OCI-LY7 (cell line): ENCODE results near the gene SIGMAR1. TPM values are rescaled to one million over a fixed set of nuclear protein-coding genes. Genes with fewer than 3 reads are reported as not detected.

Experiments used
- BruUV-seq: library from RNA; stranded (reverse); fragments of 400-500 nt; replicated peaks from 2 replicates; lab custom pipeline; 2021; lab: Mats Ljungman, UMichigan
- CTCF ChIA-PET: fragments of 300-600 bp; sonication (Branson Sonifier 250); formaldehyde crosslinking; loops from one replicate; lab custom pipeline; 2022; ENCODE audit warnings: antibody characterized with exemption; ENCODE audit not compliant: unreplicated experiment; lab: Charles Lee
- POLR2A ChIA-PET: fragments of 300-600 bp; sonication (Branson Sonifier 250); formaldehyde crosslinking; loops from one replicate; lab custom pipeline; 2022; ENCODE audit warnings: antibody characterized with exemption; lab: Charles Lee
- DNase-seq: peaks from one replicate; pipeline ENCODE4 v3.0.0-alpha.2; 2015; ENCODE audit warnings: low spot score
- H2AFZ ChIP-seq: fragments of 200-600 bp; sonication (generic), shearing (Covaris generic); 2 replicates; pipeline ENCODE4 v1.6.1; 2014; ENCODE audit warnings: mild to moderate bottlenecking, antibody characterized with exemption, low read length, moderate library complexity
- H3K27ac ChIP-seq: fragments of 200-600 bp; sonication (generic); 2 replicates; pipeline ENCODE4 v1.5.1; 2014; ENCODE audit warnings: mixed run types, low read depth, mild to moderate bottlenecking, moderate library complexity, low read length, inconsistent platforms; ENCODE audit not compliant: poor library complexity, severe bottlenecking
- H3K36me3 ChIP-seq: fragments of 200-600 bp; sonication (generic); 2 replicates; pipeline ENCODE4 v1.6.1; 2014; ENCODE audit warnings: mild to moderate bottlenecking, antibody characterized with exemption, low read length, moderate library complexity, mixed read lengths; ENCODE audit not compliant: insufficient read depth
- H3K4me1 ChIP-seq: fragments of 200-600 bp; sonication (generic); 2 replicates; pipeline ENCODE4 v1.5.1; 2014; ENCODE audit warnings: mild to moderate bottlenecking, low read length; ENCODE audit not compliant: insufficient read depth, poor library complexity, severe bottlenecking
- H3K4me2 ChIP-seq: fragments of 200-600 bp; sonication (generic); 2 replicates; pipeline ENCODE4 v1.6.1; 2014; ENCODE audit warnings: mild to moderate bottlenecking, low read length
- H3K4me3 ChIP-seq: fragments of 200-600 bp; sonication (generic); 2 replicates; pipeline ENCODE4 v1.5.1; 2014; ENCODE audit warnings: mild to moderate bottlenecking, low read depth, low read length; ENCODE audit not compliant: poor library complexity, severe bottlenecking
- H3K79me2 ChIP-seq: fragments of 200-600 bp; sonication (generic); 2 replicates; pipeline ENCODE4 v1.6.1; 2016; ENCODE audit warnings: low read depth, mild to moderate bottlenecking, low read length, moderate library complexity, mixed read lengths; ENCODE audit not compliant: insufficient read depth
- H3K9me2 ChIP-seq: fragments of 200-600 bp; sonication (generic); 2 replicates; pipeline ENCODE4 v1.6.1; 2016; ENCODE audit warnings: mild to moderate bottlenecking, low read length, mixed read lengths; ENCODE audit not compliant: insufficient read depth
- H3K9me3 ChIP-seq: fragments of 200-600 bp; sonication (generic); 2 replicates; pipeline ENCODE4 v1.6.1; 2014; ENCODE audit warnings: mild to moderate bottlenecking, mixed run types, low read length, mixed read lengths
- H4K20me1 ChIP-seq: fragments of 200-600 bp; sonication (generic); 2 replicates; pipeline ENCODE4 v1.6.1; 2014; ENCODE audit warnings: mild to moderate bottlenecking, antibody characterized with exemption, low read length, moderate library complexity, mixed read lengths; ENCODE audit not compliant: insufficient read depth
- EZH2phosphoT487 ChIP-seq: fragments of 200-600 bp; sonication (generic); IDR thresholded peaks from 2 replicates; pipeline ENCODE4 v1.6.1; 2018; ENCODE audit warnings: low read depth, borderline replicate concordance, mild to moderate bottlenecking, mixed run types, antibody characterized with exemption, low read length, moderate library complexity, mixed read lengths
- intact Hi-C: fragments of 100-400 bp; cut with micrococcal nuclease; formaldehyde crosslinking; loops from one replicate; pipeline ENCODE4 v1.10.0; 2022; ENCODE audit not compliant: unreplicated experiment
- total RNA-seq, 2 experiments: library from RNA; depleted of rRNA in 1 of 2; stranded (reverse); fragments of >200 nt in 1 of 2; shearing (Covaris generic) in 1 of 2; gene quantifications; 2 replicates each; pipeline ENCODE4 v1.2.3, GENCODE V29; 2014 to 2022
- TF ChIP-seq, protein P1 (sequence below): fragments of 200-600 bp; sonication (generic); conservative IDR thresholded peaks from 2 replicates; pipeline ENCODE4 v1.5.1; 2014; ENCODE audit warnings: mild to moderate bottlenecking, antibody characterized with exemption, low read length, moderate library complexity, mixed read lengths

The SIGMAR1 gene
- total RNA-seq, 2 experiments from 2014 or later, result 103 to 110 TPM

DNA sequence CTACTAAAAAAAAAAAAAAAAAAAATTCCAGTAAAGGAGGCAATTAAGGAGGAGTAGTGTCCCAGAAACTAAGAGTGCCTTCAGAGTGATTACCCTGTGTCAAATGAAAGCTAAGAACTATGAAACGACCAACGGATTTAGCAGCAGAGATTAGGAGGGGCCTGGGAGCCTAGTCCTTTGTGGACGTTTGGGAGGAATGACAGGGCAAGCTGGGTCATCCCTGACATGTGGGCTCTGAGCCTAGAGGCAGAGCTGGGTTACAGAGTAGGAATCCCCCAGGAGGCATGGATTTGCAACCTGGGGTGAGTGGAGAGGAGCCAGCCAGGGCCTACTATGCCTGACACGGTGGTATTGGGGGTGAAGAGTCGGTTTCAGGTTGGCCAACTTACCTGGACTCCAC is 4.4 kb downstream of the SIGMAR1 start:
- no peaks in the 10 kb centered on the region for H3K9me3 ChIP-seq
- ChIA-PET CTCF (interaction anchor here (1.3 to 1.5 kb wide), 4 partner anchors 13 to 22 kb away, joined by 4 to 9 read pairs (median 6); partner anchors contain the start of genes DCTN3, GALT and RPP25L), POLR2A (interaction anchor here (7.3 kb wide), 1 partner anchor 13 kb away, joined by 43 read pairs; the partner anchor contains the start of gene DCTN3)
- TF ChIP-seq, protein P1, sequence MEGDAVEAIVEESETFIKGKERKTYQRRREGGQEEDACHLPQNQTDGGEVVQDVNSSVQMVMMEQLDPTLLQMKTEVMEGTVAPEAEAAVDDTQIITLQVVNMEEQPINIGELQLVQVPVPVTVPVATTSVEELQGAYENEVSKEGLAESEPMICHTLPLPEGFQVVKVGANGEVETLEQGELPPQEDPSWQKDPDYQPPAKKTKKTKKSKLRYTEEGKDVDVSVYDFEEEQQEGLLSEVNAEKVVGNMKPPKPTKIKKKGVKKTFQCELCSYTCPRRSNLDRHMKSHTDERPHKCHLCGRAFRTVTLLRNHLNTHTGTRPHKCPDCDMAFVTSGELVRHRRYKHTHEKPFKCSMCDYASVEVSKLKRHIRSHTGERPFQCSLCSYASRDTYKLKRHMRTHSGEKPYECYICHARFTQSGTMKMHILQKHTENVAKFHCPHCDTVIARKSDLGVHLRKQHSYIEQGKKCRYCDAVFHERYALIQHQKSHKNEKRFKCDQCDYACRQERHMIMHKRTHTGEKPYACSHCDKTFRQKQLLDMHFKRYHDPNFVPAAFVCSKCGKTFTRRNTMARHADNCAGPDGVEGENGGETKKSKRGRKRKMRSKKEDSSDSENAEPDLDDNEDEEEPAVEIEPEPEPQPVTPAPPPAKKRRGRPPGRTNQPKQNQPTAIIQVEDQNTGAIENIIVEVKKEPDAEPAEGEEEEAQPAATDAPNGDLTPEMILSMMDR, result no peak
- no peak for TF ChIP-seq EZH2phosphoT487
- 0 out of 2 replicates have a peak, but pooled peaks cover 5% of the 10 kb centered on the region for H4K20me1 ChIP-seq
- intact Hi-C loops, result no loop called here
- peaks cover 21% of the 10 kb centered on the region; the same call in 1 of the 2 replicates for H3K36me3 ChIP-seq
- no peak for DNase-seq
- H2AFZ ChIP-seq, result no peak overlapping the region
- no peak overlapping the region for H3K27ac ChIP-seq
- BruUV-seq, result no TSS peak
- H3K4me2 ChIP-seq, result no peak overlapping the region
- no peaks in the 10 kb centered on the region for H3K9me2 ChIP-seq
- no peak overlapping the region for H3K4me3 ChIP-seq
- H3K79me2 ChIP-seq, result peaks cover 20% of the 10 kb centered on the region
- H3K4me1 ChIP-seq, result peaks cover 18% of the 10 kb centered on the region

DNA sequence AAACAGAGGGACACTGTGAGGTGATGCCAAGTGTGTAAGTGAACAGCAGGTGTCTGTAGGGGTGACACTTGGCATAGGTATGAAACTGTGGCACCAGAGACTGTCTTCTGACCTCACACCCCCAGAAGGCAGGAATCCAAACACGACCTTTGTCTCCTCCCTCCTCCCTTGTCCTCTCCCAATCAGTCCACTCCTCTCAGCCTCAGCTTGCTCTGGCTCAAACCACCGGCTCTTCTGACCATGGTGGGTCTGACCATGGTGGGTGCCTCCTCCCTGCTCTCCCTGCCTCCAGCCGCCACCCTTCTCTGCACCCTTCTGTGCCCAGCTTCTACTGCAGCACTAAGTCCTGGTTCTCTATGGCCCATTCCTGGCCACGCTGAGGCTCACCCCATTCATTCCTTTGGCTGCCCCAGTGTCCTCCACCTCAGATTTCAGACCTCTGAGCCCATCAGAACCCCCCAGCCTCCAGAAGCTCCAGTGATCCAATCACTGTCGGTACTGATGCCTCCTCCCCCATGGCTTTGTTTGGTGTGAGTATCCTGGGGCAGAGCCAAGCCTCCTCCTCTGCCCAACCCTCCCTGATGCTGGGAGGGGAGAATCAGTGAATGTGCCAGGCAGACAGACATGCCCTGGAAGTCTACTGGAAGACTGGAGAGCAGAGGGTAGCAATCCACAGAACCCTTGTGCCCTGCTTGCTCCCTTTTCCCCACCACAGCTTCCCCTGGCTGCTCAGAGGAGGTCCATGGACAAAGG is 7.0 kb downstream of the SIGMAR1 start:
- H3K79me2 ChIP-seq, result peaks cover 3% of the 10 kb centered on the region; the same call in 1 of the 2 replicates
- 0 out of 2 replicates have a peak, but pooled peaks cover 5% of the 10 kb centered on the region for H4K20me1 ChIP-seq
- peaks cover 17% of the 10 kb centered on the region; the same call in 1 of the 2 replicates for H3K36me3 ChIP-seq
- H3K4me1 ChIP-seq, result peaks cover 8% of the 10 kb centered on the region
- H3K27ac ChIP-seq, result no peak overlapping the region
- H2AFZ ChIP-seq, result no peak overlapping the region
- intact Hi-C loops, result no loop called here
- BruUV-seq, result no TSS peak
- no peaks in the 10 kb centered on the region for H3K9me3 ChIP-seq
- no peak for DNase-seq
- TF ChIP-seq, protein P1, result no peak
- TF ChIP-seq EZH2phosphoT487, result no peak
- CTCF ChIA-PET, result no interaction called here
- no peak overlapping the region for H3K4me3 ChIP-seq
- H3K9me2 ChIP-seq, result no peaks in the 10 kb centered on the region
- no peak overlapping the region for H3K4me2 ChIP-seq
- POLR2A ChIA-PET, result interaction anchor here (0.9 kb wide), 1 partner anchor 17 kb away, joined by 3 read pairs; no protein-coding TSS in a partner anchor

DNA sequence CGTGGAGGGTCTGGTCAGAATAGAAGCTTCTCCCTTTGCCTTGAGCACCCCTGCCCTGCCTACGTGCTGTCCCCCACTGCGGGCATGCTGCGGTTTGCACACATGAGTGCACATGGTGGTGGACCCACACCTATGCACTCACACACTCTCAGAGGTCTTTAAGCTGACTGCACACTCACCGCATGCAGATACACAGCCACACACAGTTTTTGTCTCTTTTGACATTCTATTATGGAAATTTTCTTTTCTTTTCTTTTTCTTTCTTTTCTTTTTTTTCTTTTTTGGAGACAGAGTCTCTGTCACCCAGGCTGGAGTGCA is 8.1 kb downstream of the SIGMAR1 start:
- CTCF ChIA-PET, result no interaction called here
- H3K4me2 ChIP-seq, result no peak overlapping the region

More for the DNA sequence above, 8.1 kb downstream of the SIGMAR1 start:
- no peak overlapping the region for H3K4me3 ChIP-seq
- no peaks in the 10 kb centered on the region for H3K9me2 ChIP-seq
- peaks cover 5% of the 10 kb centered on the region; the same call in 1 of the 2 replicates for H3K36me3 ChIP-seq
- POLR2A ChIA-PET, result interaction anchor here (1.2 kb wide), 1 partner anchor 17 kb away, joined by 3 read pairs; the partner anchor contains the start of gene GALT
- no TSS peak for BruUV-seq
- no peaks in the 10 kb centered on the region for H3K4me1 ChIP-seq
- no peak overlapping the region for H3K27ac ChIP-seq
- no peak for DNase-seq
- no peak for TF ChIP-seq EZH2phosphoT487
- TF ChIP-seq, protein P1, result no peak
- 0 out of 2 replicates have a peak, but pooled peaks cover 5% of the 10 kb centered on the region for H4K20me1 ChIP-seq
- H2AFZ ChIP-seq, result no peak overlapping the region
- intact Hi-C loops, result no loop called here
- no peaks in the 10 kb centered on the region for H3K79me2 ChIP-seq
- H3K9me3 ChIP-seq, result no peaks in the 10 kb centered on the region
